CD4-positive, alpha-beta T cell treated with Interleukin-12 subunit alpha and Interleukin-12 subunit beta, for 1 hour (primary cell): ENCODE data around the gene MUS81.

Experiments
- DNase-seq: peaks from one replicate; pipeline ENCODE4 v3.0.0-alpha.2; 2020

Gene MUS81

DNA sequence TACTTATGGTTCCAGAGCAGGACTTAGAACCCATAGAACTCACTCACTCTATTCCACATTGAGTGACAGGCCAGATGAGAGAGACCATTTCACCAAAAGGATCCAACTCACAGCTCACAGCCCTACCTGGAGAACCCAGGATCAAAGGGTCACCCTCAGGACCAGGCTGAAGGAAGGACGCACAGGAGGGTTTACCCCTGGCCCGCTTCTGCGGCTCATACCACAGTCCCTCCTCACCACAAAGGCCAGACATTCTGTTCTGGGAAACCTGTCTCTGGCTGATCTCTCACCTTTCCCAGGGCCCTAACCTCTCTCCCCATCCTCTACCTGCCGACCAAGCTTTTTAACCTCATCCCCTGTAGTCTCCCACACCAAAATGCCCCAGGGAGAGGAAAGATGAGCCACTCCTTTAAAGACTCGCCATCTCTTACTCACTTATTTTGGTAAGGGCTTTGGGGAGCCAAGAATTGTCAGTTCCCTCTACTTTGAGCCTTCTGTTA is 35.3 kb downstream of the MUS81 start:
- DNase-seq, result no peak

DNA sequence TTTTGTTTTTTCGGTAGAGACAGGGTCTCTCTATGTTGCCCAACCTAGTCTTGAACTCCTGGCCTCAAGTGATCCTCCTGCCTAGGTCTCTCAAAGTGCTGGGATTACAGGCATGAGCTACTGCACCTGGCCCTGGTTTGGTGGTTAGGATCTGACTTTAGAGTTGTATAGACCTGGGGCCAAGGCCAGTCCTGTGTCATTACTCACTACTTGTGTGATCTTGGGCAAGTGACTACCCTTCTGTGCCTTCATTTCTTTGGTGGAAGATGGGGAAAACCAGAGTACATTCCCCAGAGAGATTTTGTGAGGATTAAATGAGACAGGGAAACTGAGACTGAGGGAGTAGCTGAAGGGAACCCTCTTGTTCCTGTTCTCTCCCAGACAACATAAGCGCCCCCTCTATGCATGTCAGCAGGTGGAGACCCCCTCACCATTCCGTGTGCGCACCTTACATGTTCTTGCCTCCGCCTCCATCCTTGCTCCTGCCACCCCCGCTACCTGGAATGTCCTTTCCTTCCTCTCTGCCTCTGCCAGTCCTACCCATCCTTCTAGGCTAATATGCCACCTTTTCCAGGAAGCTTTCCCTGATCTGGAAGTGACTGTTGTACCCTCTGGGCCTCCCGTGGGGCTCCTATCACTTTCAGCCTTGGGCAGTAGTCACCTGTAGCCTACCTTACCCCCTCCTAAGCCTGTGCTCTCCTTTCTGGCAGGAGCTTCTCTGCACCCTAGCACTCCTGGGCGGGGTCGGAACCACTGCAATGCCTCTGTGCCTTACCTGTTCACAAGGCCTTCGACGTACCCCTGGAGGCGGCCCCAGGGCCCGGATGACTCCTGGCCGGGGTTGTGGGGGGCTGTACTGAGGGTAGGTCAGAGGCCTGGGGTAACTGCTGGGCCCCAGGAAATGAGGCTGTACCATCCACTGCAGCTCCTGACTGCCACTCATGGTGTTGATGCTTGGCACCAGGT is 36.1 kb downstream of the MUS81 start:
- no peak for DNase-seq

DNA sequence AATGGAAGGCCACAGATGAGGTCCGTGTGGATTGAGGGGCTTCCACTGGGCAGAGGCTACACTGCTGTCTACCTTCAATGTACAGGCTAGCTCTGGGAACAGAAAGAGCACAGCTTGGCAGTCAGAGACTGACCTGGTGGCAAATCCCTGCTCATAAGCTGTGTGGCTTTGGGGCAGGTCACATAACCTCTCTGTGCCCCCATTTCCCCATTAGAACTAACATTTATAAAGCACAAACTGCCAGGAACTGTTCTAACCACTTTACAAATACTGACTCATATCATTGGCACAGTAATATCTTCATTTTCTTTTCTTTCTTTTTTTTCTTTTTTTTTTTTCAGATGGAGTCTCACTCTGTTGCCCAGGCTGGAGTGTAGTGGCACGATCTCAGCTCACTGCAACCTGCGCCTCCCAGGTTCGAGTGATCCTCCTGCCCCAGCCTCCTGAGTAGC is 36.8 kb downstream of the MUS81 start:
- no peak for DNase-seq

DNA sequence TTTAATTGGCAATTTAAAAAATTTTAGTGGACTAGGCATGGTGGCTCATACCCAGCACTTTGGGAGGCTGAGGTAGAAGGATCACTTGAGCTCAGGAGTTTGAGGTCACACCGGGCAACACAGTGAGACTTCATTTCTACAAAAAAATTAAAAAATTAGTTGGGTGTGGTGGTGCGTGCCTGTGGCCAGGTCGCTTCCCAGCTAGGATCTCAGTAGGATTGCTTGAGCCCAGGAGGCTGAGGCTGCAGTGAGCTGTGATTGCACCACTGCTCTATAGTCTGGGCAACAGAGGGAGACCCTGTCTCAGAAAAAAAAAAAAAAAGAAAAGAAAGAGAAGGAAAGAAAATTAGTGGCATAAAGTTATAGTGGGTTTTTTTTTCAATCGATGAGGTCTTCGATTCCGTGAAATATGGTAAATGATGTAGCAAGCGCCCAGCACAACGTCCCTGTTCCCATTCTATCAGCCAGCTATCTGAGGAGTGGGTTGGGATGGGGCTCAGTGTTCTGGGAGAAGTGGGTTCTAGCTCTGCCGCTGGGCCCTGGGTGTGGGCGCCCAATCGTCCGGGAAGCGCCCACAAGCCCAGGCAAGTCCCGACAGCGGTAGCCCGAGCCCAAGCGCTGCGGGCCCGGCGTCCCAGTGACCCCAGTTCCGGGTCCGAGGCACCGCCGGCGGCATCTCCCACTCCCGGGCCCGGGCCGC is 38.6 kb downstream of the MUS81 start:
- no peak for DNase-seq

DNA sequence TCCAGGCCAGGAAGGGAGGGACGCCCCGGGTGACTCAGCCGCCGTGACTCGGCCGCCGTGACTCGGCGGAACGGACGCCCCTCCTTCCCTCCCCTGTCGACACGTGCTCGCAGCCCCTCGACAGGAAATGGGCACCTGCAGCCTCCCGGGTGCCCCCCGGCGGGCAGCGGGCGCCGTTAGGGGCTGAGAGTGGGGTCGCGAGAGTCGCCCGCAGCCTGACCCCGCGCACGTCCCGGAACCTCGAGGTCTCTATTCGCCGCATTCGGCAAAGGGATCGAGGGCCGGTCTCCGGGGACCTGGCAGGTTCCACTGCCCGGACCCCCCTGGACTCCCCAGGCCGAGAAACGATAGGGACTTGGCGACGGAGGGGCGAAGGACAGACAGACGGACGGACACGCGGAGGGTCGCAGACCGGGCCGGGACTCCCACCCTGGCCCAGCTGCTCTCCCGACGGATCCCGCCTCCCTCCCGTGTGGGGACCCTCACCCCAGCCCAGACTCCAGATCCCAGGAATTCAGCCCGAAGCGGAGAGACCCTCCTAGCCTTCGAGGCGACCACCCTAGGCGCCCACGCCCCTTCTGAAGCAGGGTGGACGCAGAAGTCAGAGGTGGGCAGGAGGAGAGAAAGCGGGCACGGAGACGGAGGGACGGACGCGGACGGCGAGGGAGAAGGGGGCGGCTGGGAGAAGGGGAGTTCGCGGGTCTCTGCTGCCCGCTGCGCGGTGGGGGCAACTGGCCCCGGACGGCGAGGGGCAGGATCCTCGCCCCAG is 39.3 kb downstream of the MUS81 start:
- peak; percentile 61 for DNase-seq

DNA sequence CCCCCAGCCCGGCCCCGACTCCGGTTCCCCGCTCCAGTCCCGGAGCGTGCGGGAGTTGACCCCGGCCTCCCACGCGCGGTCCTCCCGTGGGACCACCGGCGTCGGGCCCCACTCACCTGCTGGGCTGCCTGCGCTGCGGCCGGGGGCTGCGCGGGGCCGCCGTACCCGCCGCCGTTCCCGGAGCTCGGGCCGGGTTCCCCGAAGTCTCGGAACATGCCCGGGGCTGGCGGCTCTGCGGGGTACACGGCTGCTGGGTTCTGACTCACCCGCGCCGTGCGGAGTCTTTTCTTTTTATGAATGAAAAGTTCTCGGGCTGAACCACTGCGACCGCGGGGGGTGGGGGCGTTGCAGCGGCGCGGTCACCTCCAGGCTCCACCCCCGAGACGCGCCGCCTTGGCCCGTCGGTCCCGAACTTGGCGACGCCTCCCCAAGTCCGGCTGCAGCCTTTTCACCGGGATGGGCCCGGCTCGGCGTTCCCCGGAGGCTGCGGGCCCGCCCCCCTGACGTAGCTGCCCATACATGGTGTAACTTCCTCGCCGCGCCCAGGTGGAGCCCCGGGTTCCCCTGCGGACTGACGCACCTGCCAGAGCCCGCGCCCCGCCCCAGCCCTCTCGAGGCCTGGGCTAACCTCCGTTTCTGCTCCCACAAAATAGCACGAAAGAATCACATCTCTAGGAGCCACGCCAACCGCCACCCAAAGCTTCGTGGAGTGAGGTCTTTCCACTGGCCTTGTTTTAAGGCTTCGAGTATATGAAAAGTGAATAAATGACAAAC is 40.1 kb downstream of the MUS81 start, which contains the start of gene FOSL1:
TSS of gene FOSL1 (minus strand) at position 264 of the 774 bp plus-strand sequence. CDS start at position 215, 49 bp downstream.
- peak; percentile 97 for DNase-seq

DNA sequence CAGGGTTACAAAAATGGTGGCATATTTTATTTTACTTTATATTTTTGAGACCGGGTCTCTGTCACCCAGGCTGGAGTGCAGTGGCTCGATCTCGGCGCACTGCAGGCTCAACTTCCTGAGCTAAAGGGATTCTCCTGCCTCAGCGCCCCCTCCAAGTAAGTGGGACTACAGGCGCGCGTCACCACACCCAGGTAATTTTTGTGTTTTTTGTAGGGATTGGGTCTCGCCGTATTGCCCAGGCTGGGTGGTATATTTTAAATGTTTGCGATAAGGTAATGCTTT is 40.6 kb downstream of the MUS81 start:
- no peak for DNase-seq

DNA sequence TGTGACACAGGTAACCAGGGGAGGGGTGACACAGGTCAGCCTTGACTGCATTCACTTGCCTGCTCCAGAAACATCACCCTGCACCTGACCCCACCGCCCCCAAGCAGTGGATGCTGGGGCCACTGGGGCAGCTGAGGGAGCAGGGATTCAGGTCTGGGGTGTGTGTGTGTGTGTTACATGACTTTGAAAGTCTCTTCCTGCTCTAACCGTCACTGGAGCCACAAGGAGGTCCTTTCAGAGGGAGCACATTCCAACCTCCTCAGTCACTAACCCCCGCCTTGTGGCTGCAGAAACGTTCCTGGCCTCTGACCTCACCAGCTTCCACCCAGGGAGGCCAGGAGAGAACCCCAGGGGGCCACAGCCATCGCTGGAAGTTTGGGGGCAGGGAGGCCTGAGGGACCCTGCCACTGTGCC is 42.8 kb downstream of the MUS81 start:
- no peak for DNase-seq

DNA sequence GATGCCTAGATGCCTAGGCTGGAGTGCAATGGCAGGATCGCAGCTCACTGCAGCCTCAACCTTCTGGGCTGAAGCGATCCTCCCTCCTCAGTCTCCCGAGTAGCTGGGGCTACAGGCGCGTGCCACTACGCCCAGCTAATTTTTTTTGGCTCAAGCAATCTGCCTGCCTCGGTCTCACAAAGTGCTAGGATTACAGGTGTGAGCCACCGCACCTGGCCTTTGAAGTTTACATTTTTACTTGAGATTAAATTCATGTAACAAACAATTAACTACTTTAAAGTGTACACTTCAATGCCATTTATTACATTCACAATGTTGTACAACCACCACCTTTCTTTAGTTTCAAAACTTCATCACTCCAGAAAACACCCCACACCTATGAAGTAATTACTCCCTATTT is 43.5 kb downstream of the MUS81 start:
- DNase-seq, result no peak

DNA sequence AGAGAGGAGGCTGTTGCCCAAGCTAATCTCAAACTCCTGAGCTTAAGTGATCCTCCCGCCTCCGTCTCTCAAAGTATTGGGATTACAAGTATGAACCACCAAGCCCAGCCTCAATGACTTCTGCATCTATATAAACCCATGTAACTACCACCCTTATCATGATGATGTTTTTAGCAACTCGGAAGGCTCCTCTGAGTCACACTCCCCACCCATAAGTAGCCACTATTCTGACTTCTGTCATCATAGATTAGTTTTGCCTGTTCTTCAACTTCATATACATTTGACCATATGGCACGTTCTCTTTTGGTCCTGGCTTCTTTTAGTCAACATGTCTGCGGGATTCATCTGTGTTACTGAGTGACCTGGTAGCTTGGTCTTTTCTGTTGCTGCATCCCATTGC is 46.4 kb downstream of the MUS81 start:
- DNase-seq, result no peak

DNA sequence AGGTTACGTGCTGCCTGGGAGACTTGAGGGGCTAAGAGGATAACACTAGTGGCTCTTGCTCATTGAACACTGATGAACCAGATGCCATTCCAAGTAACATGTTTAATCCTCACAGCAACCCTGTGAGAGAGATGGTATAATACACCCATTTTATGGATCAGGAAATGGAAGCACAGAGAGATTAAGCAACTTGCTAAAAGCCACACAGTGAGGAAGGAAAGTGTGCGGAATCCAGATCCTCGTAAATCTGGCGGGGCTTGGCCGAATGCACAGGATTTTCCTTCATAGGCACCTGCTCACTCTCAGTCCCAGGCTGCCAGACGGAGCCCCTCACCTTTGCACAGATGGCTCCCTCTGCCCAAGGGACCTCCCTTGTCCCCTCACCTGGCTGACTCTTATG is 47.6 kb downstream of the MUS81 start:
- DNase-seq, result no peak

DNA sequence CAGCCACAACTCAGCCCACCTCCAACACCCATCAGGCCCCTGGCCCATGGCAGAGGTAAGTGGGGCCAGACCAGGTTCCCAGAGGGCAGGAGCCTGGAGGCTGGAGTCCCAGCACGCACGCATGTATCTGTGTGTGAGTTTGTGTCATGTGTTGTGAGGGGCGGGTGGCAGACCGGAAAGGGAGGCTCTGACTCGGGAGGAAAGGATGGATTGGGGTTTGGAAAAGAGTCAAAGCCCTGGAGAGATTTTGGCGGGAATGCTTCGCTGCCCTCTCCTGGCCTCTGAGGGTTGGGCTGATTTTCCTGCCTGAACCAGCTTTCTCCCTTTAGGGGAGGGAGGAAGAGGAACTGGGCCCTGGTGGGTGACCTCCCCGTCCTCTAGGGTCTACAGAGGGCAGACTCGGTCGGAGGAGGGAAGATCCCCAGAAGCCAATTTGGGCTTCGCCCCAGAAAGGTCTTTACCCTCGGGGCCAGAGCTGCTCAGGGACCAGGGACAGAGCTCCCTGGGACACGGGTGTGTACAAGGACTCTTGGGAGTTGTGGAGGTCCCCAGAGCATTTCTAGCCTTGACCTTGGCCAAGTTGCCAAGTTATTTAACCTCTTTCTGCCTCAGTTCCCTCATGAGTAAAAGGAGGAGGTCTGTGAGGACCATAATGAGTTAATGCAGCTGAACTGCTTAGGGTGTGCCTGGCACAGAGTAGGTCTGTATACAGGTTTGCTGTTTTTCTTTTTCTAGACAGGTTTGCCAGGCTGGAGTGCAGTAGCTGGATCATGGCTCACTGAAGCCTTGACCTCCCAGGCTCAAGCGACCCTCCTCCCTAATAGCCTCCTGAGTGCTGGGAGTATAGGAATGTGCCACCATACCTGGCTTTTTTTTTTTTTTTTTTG is 51.7 kb downstream of the MUS81 start:
- DNase-seq, result no peak

DNA sequence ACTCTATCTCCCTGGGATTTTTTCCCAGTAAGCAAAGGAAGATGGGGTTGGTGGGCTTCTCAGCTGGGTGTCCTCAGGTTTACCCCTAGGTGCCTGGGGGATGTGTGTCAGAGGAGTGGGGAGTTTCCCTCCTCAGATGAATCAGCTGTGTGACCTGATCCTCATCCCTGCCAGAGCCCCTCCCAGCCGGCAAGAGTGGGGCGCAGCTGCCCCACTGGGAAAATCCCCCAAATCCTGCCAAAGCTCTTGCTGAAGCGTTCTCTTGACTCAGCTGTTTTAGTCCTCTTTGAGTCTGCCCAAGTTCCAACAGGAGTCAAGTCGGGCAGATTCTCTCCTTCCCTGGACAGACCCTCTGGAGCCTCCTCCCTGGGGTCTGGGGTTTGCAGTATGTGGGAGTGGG is 52.6 kb downstream of the MUS81 start:
- no peak for DNase-seq

DNA sequence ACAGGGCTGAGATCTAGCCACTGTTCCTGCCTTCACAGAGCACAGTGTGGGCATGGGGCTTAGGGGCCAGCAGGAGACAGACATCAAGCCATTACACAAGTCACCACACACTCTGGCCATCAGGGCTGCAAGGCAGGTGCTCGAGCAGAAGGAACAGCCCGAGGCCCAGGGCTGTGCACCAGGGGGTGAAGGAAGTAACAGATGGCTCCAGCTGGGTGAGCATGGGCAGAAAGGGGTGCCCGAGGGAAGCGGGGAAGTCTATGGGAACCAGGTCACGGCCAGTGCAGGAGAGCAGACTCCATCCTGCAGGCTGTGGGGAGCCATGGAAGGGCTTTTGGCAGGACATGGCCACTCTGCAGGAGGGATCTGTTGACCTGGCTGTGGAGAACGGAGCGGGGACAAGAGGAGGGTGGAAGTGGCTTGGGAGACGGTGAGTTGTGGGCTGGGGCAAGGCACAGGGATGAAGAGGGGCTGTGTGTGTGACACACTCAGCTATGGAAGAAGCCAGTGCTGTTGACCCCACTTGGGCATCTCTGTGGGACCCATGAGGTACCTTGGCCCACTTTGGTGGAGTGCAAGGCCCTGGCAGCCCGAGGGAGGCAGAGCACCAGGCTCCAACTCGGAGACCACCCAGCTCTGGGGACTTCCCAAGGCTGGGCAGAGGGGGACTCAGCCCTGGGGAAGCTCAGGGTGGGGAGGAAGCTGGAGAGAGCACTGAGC is 55.0 kb downstream of the MUS81 start:
- DNase-seq, result no peak

DNA sequence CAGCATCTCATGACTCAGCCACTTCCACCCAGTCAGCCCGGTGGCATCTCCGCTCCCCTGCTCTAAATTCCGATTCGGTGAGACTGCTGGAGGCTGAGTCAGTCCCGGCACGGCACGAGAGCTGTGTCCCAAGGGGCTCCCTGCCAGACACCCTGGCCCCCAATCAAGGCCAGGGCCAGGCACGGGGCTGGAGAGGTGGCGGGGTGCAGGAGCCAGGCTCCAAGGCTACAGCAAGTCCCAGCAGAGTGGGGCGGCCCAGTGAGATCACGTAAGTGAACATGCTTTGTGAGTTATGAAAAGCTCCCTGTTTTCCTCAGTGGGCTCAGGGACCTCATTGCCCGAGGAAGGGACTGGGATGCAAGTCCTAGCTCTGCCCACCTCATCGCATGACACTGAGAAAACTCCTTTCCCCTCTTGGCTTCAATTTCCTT is 55.6 kb downstream of the MUS81 start:
- no peak for DNase-seq
